GM23248 (cell line): ENCODE results near the gene C16orf89.
"Not testable (repeated sequence)": the region's sequence is repeated elsewhere in the genome, so short reads cannot be mapped to it uniquely, and the experiment has no call there.

Experiments
- EZH2 ChIP-seq: fragments of 200-600 bp; sonication (generic); IDR thresholded peaks from 2 replicates; pipeline ENCODE4 v1.6.1; 2018; ENCODE audit warnings: antibody characterized with exemption, mild to moderate bottlenecking; ENCODE audit not compliant: insufficient read depth, poor library complexity, severe bottlenecking
- EZH2phosphoT487 ChIP-seq: fragments of 200-600 bp; sonication (generic); IDR thresholded peaks from 2 replicates; pipeline ENCODE4 v1.6.1; 2018; ENCODE audit warnings: antibody characterized with exemption, moderate library complexity, mild to moderate bottlenecking, low read depth; ENCODE audit not compliant: insufficient read depth

GRCh38 chr16:5097061-5097469, 31.3 kb upstream of the C16orf89 start:
- not testable (repeated sequence) for TF ChIP-seq EZH2phosphoT487, EZH2
